HG03066 (cell line): ENCODE results near the gene HIBCH.
A peak's percentile ranks its signal among the peaks of the same experiment; 100 is the strongest.

Experiments
- ATAC-seq: cut with Tn5 transposase; IDR thresholded peaks from one replicate; pipeline ENCODE4 v1.9.1; 2021; ENCODE audit warnings: low read depth; ENCODE audit not compliant: unreplicated experiment

The HIBCH gene

DNA sequence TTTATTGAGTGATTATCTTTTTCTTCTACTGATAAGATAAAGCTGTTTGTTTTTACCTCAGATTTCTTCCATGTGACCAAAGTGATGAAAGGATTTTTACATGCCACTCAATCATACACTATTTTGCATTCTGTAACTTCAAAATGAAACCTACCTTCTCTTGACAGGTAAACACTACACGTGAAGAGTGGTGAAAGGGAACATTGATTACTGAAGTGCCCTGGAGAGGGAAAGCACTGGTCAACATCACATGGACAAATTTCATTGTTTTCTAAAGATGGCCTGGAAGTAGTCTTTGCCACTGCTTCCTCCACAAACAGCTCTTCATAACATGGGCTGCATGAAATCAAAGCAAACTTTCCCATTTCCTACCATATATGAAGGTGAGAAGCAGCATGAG is 120.1 kb downstream of the HIBCH start:
- no peak for ATAC-seq

DNA sequence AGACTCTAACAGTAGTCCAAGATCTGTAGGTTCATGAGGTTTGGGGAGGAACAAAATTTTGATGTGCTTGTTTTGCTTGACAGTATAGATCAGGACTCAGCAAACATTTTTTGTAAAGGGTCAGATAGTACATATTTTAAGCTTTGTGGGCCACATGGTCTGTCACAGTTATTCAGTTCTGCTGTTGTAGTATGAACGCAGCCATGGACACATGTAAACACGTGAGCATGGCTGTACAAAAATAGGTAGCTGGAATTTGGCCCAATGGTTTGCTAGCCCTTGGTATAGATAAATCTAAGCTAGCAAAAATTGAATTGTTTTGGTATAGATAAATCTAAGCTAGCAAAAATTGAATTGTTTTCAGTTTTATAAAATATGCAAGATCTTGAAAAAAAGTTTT is 120.5 kb downstream of the HIBCH start:
- ATAC-seq = no peak

DNA sequence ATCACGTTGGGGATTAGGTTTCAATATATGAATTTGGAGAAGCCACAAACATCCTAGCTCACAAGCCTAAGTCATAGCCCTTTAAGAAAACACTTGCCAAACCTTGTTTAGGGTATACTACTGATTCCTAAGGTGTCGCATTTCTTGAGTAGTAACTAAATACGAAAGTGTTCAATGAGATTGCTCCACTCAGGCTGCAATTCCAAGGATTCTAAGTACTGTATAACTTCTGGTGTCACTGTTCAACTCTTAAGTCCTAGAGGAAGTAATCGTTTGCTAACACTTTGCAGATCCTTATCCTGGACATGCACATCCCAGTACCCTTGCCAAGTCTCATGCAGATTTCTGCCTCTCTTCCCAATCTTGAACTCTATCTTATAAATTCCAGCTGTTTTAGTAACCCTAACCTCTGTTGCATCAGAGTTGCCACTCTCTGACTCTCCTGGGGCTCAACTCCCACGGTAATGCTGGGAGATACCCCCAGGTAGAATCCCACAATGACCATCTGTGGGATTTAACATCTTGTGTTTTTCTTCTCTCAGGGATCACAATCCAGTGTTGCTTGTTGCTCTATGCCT is 122.4 kb downstream of the HIBCH start:
- no peak for ATAC-seq

DNA sequence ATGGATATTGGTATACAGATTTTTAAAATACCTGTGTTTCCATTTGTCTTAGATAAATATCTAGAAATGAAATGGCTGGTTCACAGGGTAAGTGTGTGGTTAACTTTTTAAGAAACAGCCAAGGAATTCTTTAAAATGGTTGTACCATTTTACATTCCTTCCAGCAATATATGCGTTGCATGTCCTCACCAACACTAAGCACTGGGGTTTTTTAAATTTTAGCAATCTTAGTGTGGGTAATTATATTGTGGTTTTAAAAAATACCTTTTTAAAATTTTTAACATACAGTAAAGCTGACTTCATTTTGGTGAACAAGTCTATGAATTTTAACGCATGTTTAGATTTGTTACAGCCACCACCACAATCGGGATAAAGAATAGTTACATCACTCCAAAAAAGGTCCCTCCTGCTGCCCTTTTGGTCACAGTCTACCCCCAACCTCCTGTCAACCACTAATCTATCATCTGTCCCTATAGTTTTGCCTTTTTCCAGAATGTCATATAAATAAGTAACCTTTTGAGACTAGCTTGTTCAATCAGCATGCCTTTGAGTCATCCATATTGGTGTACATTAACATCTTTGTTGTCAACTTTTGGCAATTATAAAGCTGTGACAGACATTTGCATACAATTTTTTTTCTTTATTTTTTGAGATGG is 129.0 kb downstream of the HIBCH start:
- ATAC-seq = no peak

DNA sequence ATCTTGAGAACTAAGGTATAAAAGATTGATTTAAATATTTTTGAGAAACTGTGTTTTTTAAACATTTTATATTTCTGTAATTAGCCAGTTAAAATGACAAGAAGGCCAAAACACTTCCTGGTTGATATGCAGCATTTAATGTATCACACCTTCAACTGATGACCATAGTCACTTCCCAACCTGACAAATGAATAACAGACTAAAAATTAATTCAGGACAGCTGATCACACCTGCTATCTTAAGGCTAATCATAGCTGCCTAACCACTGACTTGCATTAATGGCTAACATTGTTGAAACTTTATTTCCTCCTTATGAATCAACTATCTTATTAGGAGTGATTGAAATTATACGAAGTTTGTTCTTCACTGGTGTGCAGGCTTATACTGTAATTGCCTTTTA is 131.3 kb downstream of the HIBCH start:
- ATAC-seq = no peak

DNA sequence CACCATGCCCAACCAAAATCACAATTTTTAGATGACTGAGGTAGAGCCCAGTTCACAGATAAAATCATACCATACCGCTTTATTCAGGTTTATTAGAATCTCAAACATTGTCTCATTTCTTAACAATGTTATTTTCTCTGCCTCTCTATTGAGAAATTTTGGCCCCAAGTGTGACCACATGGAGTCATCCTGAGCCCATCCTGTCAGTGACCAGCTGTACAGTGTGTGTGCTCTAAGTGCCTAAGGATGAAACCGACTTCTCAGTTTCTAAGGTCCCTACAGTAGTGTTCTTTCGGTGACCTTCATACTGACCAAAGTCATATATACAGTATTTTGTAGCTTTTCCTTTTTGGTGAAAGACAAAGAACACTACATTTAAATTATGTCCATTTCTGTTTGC is 133.4 kb downstream of the HIBCH start:
- no peak for ATAC-seq

DNA sequence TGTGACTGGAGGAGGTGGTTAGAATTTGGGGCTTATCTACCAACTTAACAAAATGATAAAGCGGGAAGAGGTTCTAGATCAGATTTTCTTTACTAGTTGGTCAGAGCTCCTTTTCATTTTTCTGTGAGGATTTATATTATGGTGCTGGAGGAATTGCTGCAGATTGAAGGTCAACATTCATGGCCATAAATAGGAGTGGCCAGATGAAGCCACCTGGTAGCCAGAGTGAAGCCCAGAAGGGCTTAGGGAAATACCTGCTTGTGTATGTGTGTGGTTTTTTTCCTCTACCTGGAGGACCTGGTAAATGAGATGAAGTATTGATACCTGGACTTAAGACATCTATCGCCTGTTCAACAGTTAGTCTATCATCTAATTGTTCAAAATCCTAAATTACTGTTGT is 134.2 kb downstream of the HIBCH start:
- ATAC-seq = no peak

DNA sequence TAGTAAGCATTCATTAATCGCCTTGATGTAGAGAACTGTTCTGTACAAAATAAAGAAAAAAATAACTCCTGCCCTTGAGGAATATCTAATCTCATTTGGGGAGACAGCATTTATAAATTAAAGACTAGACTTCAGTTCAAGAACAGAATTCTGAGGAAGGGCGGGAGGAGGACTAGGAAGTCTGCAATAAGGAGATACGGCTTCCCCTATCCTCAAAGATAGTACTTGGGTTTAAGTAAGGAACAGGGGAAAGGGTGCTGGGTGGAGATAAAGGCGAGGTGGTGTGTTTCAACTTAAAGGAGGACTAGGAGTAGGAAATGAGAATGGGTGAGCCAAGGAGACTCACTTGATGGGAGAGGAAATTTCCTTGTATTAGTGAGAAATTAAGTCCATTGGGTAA is 135.2 kb downstream of the HIBCH start:
- no peak for ATAC-seq

DNA sequence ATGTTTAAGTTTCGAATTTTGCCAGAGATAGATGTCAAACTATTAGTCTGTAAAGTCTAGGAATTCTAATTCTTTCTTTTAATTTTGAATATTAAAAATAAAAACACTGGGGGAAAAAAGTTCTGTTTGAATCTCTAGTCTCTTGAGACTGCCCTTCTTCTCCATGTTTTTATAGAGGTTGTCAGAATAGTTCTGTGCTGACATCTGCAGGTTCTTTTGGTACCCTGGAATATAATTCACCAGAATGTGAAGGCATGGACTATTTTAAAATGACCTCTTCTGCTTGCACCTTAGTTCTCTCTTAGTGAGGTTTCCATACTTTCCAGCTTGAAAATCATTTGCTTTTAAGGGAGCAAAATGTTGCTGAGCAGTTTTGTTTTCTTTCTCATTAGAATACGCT is 136.1 kb downstream of the HIBCH start:
- ATAC-seq = no peak

DNA sequence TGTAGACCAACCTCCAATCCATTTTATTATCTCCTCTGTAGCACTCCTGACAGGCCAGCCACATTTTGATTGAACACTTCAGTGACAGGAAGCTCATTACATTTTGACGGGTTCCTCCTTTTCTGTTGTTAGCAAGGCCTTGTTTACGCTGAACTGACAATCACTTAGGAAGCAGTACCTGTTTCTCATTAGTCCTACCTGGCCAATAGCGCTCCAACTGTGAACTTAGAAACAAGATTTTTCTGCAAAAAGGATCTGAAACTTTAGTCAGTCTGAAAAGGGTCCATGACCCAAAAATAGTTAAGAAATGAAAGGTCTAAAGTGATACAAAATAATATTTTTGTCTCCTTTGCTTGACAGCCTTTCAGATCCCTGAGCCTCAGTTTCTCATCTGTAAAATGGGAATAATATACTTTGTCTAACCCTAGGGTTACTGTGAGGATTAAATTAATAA is 137.5 kb downstream of the HIBCH start:
- peak; percentile 21 for ATAC-seq

DNA sequence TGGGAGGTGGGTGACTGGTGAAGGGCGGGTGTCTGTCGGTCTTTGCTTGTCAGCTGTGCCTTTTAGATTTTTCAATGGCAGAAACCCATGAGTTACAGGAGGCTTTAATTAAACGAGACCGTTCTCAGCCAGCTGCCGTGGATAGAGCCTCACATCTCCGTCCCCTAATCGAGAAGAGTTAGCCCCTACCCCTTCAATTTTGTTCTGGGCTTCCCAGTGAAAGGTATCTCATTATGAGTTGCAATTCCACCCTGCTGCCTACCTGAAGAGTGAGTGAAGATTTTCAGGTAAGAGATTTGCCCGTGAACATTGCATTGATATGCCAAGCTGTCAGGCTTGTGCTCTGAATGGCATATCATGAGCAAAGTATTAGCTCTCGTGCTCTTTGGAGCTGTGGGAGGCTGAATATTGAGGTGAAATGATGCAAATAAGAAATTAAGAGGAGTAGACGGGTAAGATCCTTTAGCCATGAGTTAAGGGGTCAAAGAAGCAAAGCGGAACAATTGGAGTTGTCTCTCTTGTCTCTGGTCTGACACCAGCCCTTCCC is 138.4 kb downstream of the HIBCH start:
- ATAC-seq = no peak

DNA sequence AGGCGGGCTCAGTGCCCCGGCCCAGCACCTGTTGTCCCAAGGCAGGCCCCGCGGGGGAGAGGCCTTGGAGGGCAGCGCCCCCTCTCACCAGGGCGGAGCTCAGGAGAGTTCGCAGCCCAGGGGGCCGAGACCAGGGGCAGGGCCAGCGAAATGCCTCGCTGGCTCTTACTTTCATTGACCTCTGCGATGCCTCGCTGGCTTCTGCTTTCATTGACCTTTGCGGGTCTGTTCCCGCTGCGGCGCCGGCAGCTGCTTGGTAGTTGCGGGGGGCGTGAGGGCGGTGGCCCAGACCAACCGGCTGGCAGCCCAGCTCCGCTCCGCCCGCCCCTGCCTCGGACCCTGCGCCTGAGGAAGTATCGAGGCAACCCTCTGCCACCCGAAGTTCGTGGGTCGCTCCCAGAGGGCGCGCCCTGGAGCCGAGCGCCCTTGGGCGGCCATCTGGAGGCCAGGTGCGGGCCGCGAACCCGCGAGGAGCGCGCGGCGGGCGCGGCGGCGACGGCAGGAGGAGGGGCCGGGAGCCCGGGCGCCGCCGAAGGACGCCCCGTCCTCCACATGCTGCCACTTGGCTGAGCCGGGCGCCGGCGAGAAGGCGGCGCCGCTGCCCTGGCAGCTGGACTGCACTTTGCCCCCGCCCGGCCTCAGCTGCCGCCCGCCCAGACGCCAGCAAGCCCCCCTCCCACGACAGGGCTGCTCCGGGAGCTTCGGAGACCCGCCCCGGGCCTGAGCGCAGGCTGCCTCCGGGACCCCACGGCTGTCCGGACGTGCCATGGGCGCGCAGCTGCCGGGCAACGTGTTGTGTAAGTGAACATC is 139.1 kb downstream of the HIBCH start:
- ATAC-seq = peak; percentile 80

DNA sequence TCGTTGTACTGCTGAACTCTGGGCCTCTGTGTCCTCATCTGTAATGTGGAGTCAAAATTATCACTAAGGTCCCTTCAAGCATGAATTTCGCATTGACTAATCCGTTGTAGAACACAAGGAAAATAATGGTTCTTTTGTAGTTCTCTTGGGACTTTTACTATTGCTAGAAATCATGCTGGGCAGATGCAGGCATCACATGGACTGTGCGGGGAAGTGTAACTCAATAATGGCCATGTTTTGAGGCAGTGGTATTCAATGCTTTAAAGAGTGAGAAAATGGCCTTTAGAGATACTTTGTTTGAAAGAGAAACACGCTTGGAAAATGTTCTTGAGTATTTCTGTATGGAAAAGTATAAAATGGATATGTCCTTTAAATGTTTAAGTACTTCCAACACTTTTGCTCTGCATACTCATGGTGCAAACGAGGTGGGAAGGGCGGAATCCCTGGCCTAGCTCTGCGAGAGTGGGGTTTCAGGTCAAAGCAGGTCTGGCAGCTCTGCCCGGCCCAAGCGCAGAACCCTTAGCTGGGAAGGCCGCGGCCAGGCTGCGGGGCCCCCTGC is 139.8 kb downstream of the HIBCH start:
- ATAC-seq = no peak

DNA sequence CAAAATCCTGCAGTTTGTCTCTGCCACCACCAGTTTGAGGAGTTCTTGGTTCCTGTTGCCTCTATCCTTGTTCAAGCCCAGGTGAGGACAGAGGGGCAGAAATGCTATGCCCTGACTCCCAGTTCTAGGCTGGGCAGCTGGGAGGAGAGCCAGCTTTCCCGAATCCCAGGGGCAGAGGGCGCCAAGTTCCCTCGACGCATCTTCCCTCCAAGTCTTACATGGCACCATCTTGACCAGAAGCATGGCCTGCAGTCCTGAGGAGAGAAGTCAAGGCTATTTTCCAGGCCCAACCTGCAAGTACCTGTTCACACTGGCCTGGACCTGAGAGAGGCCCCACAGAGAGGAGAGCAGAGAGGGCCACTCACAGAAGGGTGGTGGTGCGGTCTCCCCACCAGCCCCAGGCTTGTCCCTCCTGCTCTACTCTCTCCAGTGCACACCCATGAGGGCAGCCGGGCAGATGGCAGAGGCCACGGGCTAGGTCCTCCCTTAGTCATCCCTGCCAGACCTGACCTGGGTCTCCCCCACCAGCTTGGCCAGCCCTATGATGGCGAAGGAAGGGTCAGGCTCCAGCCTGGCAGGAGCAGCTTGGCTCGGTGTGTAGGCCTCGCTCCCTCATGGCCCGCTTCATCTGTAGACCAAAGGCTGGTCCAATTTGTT is 141.4 kb downstream of the HIBCH start:
- no peak for ATAC-seq

DNA sequence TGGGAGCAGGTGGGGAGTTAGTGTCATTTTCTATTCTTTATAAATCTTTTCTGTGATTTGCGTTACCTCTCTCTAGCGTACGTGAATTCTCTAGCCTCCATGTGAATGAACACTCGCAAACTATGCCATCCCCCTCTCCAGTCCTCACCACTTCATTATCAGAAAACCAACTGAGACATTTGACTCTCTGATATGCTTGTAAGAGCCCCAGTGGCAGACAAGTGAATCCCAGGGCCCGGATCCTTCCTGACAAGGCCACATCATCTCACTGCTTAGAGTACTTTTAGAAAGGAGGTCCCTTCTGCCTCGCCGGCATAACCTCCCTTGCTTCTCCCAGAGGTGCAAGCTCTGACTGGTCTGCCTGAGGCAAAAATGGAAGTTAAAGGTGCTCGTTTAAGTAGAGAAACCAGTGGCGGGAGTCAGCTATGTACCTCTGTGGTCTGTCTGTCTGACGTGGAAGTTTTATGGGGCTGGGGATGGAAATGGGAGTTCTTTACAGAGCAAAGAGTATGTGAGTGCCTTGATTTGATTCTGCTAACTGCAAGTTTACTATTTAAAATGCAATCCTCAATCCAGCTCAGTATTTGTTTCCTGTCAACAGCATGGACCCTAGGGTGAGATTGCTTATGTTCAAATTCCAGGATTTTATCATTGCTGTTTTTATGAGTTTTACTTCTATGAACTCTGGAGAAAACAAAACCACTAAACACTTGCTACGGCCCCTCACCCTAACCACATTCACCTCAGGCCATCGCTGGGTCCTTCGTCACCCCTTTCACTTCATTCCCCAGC is 142.2 kb downstream of the HIBCH start:
- ATAC-seq = no peak

DNA sequence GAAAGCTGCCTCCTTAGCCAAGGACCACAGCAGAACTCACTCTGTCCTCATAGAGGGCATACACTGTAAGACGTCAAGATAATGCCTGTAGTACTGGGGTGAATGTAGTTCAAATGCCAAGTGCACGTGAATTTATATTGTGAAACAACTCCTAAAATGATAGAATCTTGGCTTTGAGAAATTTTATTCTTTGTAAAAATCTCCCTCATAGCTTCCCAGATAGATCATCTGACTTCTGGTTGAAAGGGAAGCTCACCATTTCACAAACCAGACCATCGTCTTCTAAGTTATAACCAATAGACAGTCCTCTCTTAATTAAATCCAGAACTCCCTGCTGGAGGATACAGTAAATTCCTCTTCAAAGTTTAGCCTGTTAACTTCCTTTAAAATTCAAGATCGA is 146.2 kb downstream of the HIBCH start:
- no peak for ATAC-seq

DNA sequence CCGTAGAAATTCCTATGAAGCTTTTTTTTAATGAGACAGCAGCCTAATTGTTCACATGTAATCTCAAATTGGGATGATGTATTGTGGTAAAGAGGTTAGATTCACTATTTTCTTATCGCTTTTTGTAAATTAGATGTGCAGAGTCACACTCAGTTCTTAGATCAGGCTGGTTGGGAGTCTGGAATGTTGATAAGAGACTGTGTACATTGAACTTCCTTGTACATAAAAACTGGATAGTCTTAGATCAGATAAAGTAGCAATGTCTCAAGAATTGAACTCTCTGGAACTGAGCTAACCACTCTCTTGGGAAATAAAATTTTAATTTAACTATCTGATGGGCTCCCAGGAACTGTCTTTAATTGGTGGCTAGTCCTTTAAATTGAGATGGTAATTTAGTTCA is 149.0 kb downstream of the HIBCH start:
- ATAC-seq = no peak

DNA sequence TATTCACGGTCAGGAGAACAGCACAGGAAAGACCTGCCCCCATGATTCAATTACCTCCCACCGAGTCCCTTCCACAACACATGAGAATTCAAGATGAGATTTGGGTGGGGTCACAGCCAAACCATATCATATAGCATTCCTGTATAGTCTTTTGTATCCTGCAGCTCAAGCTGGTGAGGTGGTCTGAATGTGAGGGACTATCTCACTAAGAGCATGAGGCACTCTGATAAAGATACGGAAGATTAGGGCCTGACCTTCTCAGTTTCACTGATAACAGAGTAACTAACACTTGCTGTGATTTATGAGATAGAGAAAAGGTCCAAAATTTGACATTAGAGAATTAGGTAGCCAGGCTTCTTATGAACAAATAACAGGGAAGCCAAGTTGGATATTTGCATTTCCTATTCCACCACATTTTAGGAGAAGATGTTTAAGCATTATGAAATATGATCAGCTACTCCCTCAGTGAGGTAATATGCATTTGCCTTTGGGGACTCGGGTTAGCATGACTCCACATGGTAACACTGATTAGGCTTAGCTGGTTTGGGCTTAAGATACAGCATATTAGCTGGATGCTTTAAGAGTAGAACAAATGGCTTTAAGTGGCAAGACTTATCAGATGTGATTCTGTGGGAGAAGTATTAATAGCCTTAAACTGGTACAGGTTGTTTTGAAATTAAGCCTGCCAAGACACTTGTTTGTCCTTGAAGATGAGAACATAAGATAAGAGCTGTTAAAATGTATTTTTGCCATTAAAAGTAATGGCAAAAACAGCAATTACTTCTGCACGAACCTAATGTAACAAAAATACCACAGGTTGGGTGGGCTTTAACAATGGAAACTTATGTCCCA is 150.2 kb downstream of the HIBCH start:
- ATAC-seq = no peak

DNA sequence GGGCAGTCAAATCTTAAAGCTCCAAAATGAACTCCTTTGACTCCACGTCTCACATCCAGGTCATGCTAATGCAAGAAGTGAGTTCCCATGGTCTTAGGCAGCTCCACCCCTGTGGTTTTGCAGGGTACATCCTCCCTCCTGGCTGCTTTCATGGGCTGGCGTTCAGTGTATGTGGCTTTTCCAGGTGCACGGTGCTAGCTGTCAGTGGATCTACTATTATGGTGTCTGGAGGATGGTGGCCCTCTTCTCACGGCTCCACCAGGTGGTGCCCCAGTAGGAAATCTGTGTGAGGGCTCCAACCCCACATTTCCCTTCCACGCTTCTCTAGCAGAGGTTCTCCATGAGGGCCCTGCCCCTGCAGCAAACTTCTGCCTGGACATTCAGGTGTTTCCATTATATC is 151.9 kb downstream of the HIBCH start:
- no peak for ATAC-seq
